ENCODE results near the gene SSTR5. TPM values are rescaled to one million over a fixed set of nuclear protein-coding genes. Genes with fewer than 3 reads are reported as not detected.
"Not testable (repeated sequence)": the region's sequence is repeated elsewhere in the genome, so short reads cannot be mapped to it uniquely, and the experiment has no call there.

Gene SSTR5
- not detected in 2 replicates for total RNA-seq (2014; rRNA removed; shearing (Covaris generic))

DNA sequence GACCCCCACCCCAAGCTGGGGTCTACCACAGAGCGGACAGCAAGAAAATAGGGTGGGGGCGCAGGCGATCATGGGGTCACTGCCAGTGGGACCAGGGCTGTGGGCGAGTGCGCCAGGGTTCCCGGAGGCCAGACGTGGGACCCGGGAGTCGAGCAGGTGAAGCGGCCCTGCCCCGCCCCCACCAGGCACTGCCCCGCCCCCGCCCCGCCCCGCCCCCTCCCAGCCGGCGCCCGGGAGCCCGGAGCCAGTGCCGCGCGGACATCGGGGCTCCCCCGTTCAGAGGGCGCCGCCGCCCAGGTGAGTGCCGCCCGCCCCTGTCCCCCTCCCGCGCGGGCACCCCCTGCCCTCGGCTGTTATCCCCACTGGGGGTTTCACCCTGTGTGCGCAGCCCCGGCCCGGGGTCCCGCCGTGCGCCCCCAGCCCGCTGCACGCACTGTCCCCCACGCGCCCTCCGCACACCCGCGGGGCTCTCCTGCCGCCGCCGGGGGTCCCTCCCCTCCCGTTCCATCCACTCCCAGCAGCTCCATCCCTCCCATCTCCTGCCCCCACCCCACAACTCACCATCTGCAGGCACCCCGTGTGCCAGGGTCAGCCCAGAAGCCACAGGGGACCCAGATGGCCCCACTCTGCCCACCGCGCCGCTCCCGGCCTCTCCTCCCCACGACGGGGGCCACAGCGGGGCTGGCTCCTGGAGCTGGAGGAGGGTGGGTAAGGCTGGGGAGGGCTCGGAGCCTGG lies at the start of gene SSTR5:
Gene SSTR5, plus strand, starts transcription at position 222 of the 736 bp plus-strand sequence. CDS start 6,122 bp downstream, outside the sequence.
- no peak for DNase-seq (ENCODE audit: low read depth)

DNA sequence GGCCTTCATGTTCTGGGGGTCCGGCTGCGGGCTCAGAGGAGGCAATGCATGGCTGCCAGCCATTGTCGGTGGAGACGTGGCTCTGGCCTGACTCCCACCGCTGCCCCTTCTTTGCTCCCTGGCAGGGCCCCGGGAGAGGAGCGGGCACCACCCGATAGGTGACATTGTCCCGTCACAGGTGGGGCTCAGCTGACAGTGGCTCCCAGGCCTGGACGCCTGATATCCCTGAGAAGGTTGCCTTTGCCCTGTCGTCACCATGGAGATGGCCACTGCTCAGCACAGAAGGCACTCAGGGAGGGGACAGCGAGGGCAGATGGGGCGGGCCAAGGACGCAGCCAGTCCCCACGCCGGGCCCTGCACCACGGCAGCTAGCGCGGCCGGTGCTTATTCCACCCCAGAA lies 48.4 kb upstream of the SSTR5 start:
- no peak for DNase-seq (ENCODE audit: low read depth)

DNA sequence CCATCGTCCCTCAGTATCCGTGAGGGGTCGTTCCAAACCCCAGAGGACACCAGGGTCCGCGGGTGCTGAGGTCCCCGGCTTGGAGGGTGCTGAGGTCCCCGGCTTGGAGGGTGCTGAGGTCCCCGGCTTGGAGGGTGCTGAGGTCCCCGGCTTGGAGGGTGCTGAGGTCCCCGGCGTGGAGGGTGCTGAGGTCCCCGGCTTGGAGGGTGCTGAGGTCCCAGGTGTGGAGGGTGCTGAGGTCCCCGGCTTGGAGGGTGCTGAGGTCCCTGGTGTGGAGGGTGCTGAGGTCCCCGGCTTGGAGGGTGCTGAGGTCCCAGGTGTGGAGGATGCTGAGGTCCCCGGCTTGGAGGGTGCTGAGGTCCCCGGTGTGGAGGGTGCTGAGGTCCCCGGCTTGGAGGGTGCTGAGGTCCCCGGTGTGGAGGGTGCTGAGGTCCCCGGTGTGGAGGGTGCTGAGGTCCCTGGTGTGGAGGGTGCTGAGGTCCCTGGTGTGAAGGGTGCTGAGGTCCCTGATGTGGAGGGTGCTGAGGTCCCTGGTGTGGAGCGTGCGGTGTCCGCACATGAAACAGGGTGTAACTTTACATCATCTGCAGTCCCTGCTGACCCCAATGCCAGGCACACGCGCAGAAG lies 47.3 kb upstream of the SSTR5 start:
- not testable (repeated sequence) for DNase-seq (ENCODE audit: low read depth)

DNA sequence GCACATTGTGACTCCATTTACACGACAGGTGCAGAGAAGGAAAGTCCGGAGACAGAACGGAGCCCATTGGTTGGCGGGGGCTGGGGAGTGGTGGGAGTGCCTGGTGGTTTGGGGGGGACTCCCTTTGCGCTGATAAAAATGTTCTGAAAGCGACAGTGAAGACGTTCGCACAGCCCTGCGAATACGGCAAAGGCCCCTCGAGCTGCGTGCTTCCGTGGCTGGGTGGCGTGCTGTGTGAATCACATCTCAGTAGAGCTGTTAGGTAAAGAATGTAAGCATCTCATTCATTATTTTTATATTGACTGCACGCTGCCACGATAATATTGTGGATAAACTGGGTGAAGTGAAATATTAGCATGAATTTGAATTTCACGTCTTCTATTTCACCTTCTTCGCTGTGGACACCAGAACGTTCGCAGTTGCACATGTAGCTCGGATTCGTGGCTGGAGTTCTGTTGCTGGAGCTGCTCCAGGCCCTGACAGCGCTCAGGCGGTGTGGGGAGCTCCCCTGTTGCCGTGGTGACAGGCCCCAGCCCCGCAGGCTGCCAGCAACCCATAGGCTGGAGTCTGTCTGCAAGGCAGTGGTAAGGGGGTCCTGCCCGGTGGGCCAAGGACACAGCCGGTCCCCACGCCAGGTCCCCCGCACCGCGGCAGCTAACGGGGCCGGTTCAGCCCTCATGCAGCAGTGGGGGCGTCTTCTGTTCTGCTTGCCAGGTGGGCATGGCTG lies 46.3 kb upstream of the SSTR5 start:
- DNase-seq (ENCODE audit: low read depth) = no peak

DNA sequence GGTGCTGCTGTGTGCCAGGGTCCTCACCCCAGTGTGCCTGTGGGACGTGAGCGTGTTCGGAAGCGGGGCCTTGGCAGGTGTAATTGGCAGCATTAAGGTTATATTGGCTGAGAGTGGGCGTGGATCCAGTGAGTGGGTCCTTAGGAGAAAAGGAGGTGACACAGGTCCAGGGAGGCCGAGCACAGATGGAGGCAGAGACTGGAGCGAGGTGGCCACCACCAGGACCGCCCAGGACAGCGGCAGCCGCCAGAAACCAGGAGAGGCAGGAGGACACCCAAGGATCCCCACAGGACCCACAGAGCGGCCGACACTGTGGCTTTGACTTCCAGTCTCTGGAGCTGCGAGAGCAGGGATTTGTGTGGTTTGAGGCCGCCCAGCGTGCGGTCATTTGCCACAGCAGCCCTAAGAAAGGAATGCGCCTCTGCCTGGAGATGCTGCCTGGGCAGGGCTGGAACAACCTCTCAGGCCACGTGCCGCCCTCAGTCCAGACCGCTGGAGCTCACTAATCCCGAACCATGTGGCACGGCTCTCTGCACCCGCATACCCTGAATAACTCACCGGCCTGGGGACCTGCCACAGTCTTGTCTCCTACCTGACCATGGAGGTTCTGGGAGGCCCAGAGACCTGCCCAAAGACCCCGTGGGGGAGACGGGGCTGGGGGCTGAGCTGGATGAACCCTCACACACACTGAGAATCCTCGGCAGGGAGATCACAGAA lies 45.6 kb upstream of the SSTR5 start:
- DNase-seq (ENCODE audit: low read depth) = peak; percentile 65

DNA sequence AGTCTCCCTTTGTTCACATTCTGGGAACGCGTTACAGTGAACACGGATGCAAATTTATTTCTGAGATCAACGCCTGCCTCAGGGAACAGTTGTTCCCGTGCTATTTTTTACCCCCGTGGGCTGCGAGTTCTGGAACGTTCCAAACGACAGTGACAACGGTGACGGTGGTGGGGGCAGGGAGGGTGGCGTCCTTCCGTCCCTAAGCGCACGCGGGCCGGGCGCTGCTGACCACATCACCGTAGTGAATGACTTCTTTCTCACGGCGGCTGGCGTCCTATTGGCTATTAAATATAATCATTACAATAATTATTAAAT lies 45.1 kb upstream of the SSTR5 start:
- no peak for DNase-seq (ENCODE audit: low read depth)

DNA sequence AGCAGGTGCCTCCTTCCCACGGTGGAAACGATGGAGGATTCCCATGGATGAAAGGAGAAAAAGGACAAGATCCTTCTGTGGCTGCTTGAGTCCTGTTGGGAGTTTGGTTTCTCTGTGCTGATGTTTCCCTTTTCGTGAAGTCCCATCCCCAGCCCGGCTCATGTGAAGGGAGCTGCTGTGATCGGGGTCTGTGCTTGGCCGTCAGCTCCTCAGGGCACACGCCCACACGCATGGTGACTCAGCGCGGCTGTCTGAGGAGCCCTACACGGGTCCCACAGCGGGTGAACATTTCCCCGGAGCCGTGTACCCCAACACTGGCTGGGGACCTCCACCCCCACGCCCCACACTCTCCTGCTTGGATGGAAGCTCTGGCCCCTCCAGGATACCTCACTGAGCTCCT lies 44.5 kb upstream of the SSTR5 start:
- no peak for DNase-seq (ENCODE audit: low read depth)

DNA sequence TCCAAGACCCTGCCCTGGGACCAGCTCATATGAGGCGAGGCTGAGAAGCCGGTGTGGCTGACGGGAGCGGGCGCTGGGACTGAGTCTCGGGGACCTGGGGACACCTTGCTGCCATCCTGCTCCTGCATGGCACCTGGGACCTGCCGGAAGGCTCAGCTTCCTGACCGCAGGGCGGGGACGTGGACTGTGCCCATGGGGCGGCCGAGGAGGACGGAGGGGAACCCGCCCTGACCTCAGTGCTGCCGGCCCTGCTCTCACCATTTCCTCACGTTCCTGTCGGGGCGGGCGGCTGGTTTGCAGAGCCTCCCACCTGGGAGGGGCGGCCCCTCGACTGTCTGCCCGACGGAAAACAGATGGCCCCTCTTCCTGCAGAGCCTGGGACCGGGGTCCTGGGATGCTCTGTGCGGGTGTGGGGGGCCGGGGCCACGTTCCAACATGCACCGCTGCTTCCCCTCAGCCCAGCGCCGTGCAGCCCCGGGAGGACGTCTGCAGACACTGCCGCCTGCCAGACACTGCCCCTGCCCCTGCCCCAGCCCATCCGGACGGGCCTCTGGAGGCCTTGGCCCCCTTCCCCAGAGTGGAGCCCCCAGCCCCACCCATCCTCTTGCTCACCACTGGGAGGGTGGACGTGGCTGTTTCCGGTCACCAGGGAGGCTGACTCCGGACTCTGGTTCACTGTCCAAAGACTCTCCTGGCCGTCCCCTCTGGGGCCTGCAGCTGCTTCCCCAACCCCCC lies 43.9 kb upstream of the SSTR5 start:
- no peak for DNase-seq (ENCODE audit: low read depth)

DNA sequence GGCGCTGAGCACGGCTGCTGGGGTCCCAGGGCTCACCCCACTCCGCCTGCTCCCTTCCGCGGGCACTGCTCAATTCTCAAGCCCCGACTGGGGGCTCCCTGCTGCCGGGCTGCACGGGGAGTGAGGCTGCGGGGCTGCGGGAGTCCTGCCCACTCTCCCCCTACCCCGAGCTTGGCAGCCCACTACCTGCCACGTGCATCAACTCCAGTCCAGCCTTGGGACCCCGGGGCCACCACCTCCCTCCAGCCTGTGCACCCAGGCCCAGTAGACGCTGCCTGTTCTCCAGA lies 43.3 kb upstream of the SSTR5 start:
- DNase-seq (ENCODE audit: low read depth) = no peak

DNA sequence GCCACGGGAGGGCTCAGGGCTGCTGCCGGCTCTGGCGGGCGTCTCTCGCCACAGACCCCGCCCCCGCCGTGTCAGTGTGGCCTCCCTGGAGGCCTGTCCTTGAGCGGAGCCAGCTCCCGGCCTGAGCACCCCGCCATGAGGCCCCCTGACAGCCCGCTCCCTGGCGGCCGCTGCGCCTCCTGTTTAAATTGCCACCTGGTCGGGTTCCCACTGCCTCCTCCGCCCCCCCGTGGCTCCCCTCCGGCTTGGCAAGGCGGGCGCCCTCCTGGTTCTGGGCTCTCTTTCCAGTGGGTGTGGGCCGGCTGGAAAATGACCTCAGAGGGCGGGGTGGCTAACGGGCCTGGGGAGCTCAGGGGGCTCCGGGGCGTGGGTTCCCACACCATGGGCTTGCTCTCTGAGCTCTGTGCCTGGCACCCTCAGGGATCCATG lies 42.1 kb upstream of the SSTR5 start:
- DNase-seq (ENCODE audit: low read depth) = no peak

DNA sequence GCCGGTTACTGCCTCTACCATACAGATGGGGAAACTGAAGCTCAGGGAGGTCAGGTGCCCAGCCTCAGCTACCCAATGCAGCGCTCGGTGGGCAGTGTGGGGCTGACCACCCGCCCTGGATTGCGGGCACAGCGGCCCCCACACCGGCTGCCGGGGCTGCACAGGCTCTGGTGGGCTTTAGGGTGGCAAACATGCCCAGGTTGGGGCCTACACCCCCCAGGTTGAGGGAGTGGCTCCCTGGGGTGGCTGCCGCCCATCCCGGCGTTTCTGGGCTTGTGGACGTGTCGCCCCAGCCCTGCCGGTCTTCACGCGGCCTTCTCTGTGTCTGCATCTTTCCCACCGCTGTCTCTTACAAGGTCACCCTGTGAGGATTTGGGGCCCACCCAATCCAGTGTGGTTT lies 40.9 kb upstream of the SSTR5 start:
- DNase-seq (ENCODE audit: low read depth) = no peak

DNA sequence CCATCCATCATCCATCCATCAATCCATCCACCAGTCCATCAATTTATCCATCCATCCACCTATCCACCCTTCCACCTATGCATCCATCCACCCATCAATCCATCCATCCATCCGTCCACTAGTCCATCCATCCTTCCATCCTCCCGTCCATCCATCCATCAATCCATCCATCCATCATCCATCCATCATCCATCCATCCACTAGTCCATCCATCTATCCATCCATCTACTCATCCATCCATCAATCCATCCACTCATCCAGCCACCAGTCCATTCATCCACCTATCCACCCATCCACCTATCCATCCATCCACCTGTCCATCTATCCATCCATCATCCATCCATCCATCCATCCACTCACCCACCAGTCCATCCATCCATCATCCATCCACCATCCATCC lies 39.9 kb upstream of the SSTR5 start:
- DNase-seq (ENCODE audit: low read depth) = no peak

DNA sequence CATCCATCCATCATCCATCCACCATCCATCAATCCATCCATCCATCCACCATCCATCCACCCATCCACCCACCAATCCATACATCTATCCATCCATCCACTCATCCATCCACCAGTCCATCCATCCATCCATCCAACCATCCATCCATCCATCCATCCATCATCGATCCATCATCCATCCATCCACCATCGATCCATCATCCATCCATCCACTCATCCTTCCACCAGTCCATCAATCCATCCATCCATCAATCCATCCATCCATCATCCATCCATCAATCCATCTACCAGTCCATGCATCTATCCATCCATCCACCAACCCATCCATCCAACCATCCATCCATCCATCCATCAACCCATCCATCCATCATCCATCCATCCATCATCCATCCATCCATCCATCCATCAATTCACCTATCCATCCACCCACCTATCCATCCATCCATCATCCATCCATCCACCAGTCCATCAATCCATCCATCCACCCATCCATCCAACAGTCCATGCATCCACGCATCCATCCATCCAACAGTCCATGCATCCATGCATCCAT lies 39.3 kb upstream of the SSTR5 start:
- DNase-seq (ENCODE audit: low read depth) = no peak

DNA sequence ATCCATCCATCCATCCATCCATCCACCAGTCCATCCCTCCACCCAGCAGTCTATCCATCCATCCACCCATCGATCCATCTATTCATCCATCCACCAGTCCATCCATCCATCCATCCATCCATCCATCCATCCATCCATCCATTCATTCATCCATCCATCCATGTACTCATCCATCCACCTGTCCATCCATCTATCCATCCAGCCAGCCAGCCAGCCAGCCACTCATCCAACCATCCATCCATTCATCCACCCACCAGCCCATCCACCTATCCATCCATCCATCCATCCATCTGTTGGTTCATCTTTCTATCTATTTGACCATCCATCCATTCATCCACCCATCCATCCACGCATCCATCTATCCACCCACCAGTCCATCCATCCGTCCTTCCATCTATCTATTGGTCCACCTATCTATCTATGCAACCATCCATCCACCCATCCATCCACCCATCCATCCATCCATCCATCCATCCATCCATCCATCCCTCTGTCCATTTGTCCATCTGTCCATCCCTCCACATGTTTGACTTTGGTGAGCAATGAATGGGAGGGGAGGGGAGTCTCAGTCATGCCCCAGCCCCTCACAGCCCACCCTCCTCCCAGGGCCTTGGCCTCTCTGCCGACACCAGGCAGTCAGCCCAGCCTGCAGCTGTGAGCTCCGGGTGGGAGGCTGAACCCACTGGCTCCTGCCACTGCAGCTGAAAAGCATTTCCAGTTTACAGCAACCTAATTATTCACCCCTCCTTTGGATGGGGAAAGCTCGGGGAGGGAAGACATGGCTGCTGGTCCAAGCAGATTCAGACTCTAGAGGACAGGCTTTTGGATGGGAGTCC lies 38.1 kb upstream of the SSTR5 start:
- DNase-seq (ENCODE audit: low read depth) = no peak

DNA sequence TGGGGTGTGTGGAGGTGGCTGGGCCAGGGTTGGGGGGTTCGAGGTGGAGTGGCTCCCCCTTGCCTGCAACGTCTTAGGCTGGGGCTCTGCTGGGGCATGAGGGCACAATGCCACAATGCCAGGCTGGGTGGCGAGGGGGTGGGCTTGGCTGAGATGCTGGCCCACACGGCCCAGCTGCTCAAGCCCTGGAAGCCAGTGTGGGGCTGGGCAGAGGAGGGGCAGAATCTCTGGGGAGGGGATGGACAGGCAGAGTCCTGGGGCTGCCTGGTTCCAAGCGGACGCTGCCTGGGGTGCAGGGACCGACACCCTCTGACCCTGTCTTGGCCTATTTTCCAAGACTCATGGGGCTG lies 37.5 kb upstream of the SSTR5 start:
- no peak for DNase-seq (ENCODE audit: low read depth)

DNA sequence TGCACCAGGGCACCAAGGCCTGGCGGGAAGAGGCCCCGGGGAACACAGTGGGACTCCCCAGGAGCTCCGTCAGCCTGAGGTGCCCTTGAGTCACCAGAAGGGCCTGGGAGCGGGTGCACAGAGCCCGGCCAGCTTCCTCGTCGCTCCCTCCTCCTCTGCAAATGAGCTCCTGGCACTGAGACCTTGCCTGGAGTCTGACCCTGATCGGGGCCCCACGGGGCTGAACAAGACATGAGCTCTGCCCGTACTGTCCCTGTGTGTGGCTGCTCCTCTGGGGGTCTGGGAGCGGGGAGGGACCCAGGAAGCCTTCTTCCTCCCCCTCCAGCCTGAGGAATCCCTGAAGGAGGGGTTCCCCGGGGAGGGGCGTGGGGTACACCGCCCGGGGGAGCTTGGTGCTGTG lies 36.4 kb upstream of the SSTR5 start:
- peak; percentile 10 for DNase-seq (ENCODE audit: low read depth)

DNA sequence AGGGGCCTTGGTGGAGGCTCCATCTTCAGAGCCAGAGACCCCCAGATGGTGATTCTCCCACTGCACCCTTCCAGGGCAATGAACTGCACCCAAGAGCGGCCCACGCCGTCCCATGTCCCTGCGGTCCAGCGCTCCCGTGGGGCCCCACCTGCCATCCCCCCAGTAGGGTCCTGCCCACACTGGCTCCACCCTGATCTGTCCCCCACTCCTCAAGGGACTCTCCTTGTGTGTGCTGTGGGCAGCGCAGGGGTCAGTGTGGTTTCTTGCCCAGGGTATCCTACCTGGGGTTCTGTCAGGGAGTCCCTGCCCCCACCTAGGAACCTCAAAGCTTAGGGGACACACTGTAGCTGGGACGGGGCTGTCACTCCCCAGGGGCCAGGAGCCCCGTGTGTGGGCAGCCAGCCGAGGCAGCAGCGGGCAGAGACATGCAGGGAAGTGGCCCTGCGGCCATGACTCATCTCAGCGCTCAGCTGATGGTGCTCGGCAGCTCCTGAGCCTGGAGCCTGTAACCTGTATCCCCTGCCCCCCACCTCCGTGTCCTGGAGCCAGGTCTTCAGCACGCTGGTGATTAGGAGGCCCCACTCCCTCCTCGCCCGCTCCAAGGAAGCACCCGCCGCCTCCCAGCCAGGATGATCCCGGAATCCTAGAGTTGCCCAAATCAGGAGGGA lies 35.7 kb upstream of the SSTR5 start:
- peak; percentile 28 for DNase-seq (ENCODE audit: low read depth)

DNA sequence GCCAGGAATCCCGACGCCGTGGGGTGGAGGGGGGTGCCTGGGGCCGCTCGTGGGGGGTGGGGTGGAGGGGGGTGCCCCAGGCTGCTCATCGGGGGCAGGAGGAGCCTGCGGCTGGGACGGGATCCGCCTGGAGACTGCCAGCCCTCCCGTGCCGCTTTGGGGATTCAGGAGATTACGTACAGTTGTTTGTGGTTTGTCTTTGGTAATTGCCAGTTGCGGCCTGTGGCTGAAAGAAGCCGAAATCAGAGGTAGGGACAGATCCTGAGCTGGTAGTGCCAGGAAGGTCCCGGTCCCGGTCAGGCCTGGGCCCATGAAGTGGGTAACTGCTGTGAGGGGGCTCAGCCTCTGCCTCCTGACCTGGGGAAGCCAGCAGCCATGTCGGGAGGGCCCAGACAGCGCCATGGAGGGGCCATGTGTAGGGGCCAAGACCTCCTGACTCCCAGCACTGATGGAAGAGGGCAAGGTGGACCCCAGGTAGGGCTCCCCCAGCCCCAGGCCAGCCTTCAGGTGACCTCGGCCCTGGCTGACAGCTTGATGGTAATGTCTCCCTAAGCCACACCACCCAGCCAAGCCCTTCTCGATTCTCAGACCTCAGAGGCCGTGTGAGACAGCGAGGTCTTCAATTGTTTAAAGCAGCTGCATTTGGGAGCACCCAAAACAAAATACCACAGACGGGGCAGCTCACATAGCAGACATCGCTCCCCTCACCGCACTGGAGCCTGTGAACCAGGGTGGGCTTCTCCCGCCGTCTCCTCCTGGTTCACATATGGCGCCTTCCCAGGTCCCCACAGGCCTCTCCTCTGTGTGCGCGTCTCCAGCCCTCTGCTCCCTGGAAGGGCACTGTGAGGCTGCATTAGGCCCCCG lies 34.9 kb upstream of the SSTR5 start:
- peak; percentile 21 for DNase-seq (ENCODE audit: low read depth)

DNA sequence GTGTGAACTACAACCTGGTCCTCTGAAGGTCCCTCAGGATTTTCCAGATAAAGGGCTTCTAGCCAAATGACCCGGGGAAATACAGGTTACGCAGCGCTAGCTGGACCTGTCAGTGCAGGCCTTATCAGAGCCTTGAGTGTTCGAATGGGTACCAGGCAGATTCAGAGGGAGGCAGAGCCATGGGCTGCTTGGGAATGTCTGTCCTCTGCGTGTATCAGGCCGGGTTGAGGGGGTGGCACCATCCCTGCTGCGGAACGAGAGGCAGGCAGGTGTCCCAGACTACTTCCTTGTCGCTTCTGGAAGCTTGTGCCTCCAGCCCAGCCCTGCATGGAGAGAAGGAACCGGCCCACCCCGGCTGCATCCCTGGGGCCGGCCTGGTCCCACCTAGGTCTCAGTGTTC lies 33.6 kb upstream of the SSTR5 start:
- no peak for DNase-seq (ENCODE audit: low read depth)
